ENCODE results near the gene NOTCH1. TPM values are rescaled to one million over a fixed set of nuclear protein-coding genes. Genes with fewer than 3 reads are reported as not detected.

The NOTCH1 gene
- total RNA-seq, 2 donors from 2014 or later: 23.4 to 24.2 TPM

DNA sequence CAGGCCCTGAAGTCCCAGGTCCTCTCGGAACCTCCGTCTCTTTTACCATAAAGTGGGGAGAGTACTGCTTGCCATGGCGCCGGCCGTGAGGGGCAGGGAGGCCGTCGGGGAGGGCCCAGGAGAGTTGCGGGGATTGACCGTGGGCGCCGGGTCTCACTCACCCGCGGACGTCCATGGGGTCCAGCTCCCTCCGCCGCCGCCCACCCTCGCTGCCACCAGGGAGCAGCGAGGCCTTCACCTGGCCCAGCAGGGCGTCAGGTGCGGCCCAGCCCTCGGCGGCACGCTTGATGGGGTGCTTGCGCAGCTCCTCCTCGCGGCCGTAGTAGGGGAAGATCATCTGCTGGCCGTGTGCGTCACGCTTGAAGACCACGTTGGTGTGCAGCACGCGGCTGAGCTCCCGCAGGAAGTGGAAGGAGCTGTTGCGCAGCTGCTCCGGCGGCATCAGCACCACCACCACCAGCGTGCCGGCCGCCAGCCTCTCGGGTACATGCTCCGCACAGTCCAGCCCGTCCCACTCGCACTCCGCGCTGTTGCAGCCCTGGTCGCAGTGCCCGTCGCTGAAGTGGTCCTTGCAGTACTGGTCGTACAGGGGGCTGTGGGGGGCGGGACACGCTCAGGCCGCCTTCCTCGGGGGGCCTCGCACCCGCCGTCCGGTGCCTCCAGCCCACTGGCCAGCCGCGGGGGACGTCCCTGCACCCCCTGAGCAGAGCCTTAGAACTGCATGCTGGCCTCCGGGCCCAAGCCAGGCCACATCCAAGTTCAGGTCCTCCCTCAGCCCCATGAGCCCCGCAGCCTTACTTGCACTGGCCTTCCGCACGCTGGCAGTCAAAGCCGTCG lies 41.1 kb downstream of the NOTCH1 start:
- H3K4me1 Mint-ChIP-seq: no peaks in the 10 kb centered on the region
- Histone ChIP-seq H3K4me1 (ENCODE audit: control insufficient read depth, insufficient read depth, low read length) (no peaks in the 10 kb centered on the region), H3K36me3 (ENCODE audit: control insufficient read depth, insufficient read depth, low read length) (no peaks in the 10 kb centered on the region), H3K4me3 (ENCODE audit: low read length) (no peak overlapping the region), H3K27me3 (ENCODE audit: control insufficient read depth, insufficient read depth, low read length, poor library complexity, severe bottlenecking) (no peaks in the 10 kb centered on the region), H3K9ac (ENCODE audit: extremely low read depth, low read length, poor library complexity, severe bottlenecking) (no peak overlapping the region), H3K27ac (ENCODE audit: low read depth, low read length) (no peak overlapping the region), H3K9me3 (ENCODE audit: control insufficient read depth, low read length) (no peaks in the 10 kb centered on the region)
- TF ChIP-seq CTCF (conservative IDR thresholded peaks at IDR 0.05): no peak
- peaks cover 11% of the 10 kb centered on the region for H3K36me3 Mint-ChIP-seq (ENCODE audit: low read depth)
- 95 to 97% methylated on average over 60 to 68 of the region's 68 CpGs for WGBS, 2 experiments (ENCODE audit: insufficient coverage in 1 of 2, insufficient read length in 1 of 2)
- no peaks in the 10 kb centered on the region for H3K9me3 Mint-ChIP-seq
- no peak overlapping the region for H3K4me3 Mint-ChIP-seq
- DNase-seq: no peak
- H3K27ac Mint-ChIP-seq: no peak overlapping the region
- no peaks in the 10 kb centered on the region for H3K27me3 Mint-ChIP-seq (ENCODE audit: insufficient read depth)

GRCh38 chr9:136502940-136503550 lies 42.8 kb downstream of the NOTCH1 start:
- Mint-ChIP-seq H3K4me3 (no peak overlapping the region), H3K9me3 (no peaks in the 10 kb centered on the region), H3K27ac (no peak overlapping the region), H3K36me3 (ENCODE audit: low read depth) (peaks cover 16% of the 10 kb centered on the region), H3K27me3 (ENCODE audit: insufficient read depth) (no peaks in the 10 kb centered on the region), H3K4me1 (no peaks in the 10 kb centered on the region)
- peak; percentile 40 for TF ChIP-seq CTCF (conservative IDR thresholded peaks at IDR 0.05)
- Histone ChIP-seq H3K4me3 (ENCODE audit: low read length) (no peak overlapping the region), H3K36me3 (ENCODE audit: control insufficient read depth, insufficient read depth, low read length) (no peaks in the 10 kb centered on the region), H3K27ac (ENCODE audit: low read depth, low read length) (no peak overlapping the region), H3K27me3 (ENCODE audit: control insufficient read depth, insufficient read depth, low read length, poor library complexity, severe bottlenecking) (no peaks in the 10 kb centered on the region), H3K9me3 (ENCODE audit: control insufficient read depth, low read length) (no peaks in the 10 kb centered on the region), H3K4me1 (ENCODE audit: control insufficient read depth, insufficient read depth, low read length) (no peaks in the 10 kb centered on the region), H3K9ac (ENCODE audit: extremely low read depth, low read length, poor library complexity, severe bottlenecking) (no peak overlapping the region)
- 92 to 98% methylated on average over 26 to 33 of the region's 33 CpGs for whole genome bisulfite sequencing, 2 experiments (ENCODE audit: insufficient coverage in 1 of 2, insufficient read length in 1 of 2)
- DNase-seq: no peak

DNA sequence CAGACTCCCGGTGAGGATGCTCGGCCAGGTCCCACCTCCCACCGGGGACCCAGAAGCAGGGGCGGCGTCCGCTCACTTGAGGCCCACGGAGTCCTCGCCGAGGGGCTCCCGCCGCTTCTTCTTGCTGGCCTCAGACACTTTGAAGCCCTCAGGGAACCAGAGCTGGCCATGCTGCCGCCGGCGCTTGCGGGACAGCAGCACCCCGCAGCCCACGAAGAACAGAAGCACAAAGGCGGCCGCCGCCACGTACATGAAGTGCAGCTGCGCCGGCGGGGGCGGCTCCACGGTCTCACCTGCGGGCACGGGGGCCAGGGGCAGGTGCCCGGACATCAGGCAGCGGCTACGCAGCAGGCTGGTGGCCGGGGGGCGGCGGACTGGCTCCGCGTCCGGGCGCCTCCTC lies 43.7 kb downstream of the NOTCH1 start:
- Histone ChIP-seq H3K4me1 (ENCODE audit: control insufficient read depth, insufficient read depth, low read length) (no peaks in the 10 kb centered on the region), H3K9ac (ENCODE audit: extremely low read depth, low read length, poor library complexity, severe bottlenecking) (no peak overlapping the region), H3K4me3 (ENCODE audit: low read length) (no peak overlapping the region), H3K27ac (ENCODE audit: low read depth, low read length) (no peak overlapping the region), H3K36me3 (ENCODE audit: control insufficient read depth, insufficient read depth, low read length) (no peaks in the 10 kb centered on the region), H3K27me3 (ENCODE audit: control insufficient read depth, insufficient read depth, low read length, poor library complexity, severe bottlenecking) (no peaks in the 10 kb centered on the region), H3K9me3 (ENCODE audit: control insufficient read depth, low read length) (no peaks in the 10 kb centered on the region)
- 95% methylated on average over 27 to 38 of the region's 38 CpGs for WGBS, 2 experiments (ENCODE audit: insufficient coverage in 1 of 2, insufficient read length in 1 of 2)
- Mint-ChIP-seq H3K36me3 (ENCODE audit: low read depth) (peaks cover 16% of the 10 kb centered on the region), H3K27ac (no peak overlapping the region), H3K9me3 (no peaks in the 10 kb centered on the region), H3K4me1 (no peaks in the 10 kb centered on the region), H3K27me3 (ENCODE audit: insufficient read depth) (no peaks in the 10 kb centered on the region), H3K4me3 (no peak overlapping the region)
- TF ChIP-seq CTCF (conservative IDR thresholded peaks at IDR 0.05): no peak
- DNase-seq: no peak

Measured in endodermal cell (in vitro differentiated cells).